Measurements from ENCODE around the gene SCUBE1. TPM values are rescaled to one million over a fixed set of nuclear protein-coding genes. Genes with fewer than 3 reads are reported as not detected.

Gene SCUBE1
- total RNA-seq, 2 donors from 2014 or later: 0.04 to 0.16 TPM

- no peak overlapping the region for H3K4me3 ChIP-seq
- DNase-seq (ENCODE audit: low spot score): no peak
- TF ChIP-seq CTCF (IDR thresholded peaks at IDR 0.05): no peak
- H3K27me3 ChIP-seq: no peaks in the 10 kb centered on the region
- no peaks in the 10 kb centered on the region for H3K36me3 ChIP-seq
- peaks cover 0 to 5% of the 10 kb centered on the region in 2 donors for H3K4me1 ChIP-seq
- no peaks in the 10 kb centered on the region for H3K9me3 ChIP-seq
- no peak overlapping the region for H3K27ac ChIP-seq
Measured at GRCh38 chr22:43191831-43192230, 151.3 kb downstream of the SCUBE1 start.

GRCh38 chr22:43188829-43189545, 154.2 kb downstream of the SCUBE1 start:
- H3K4me3 ChIP-seq: no peak overlapping the region
- H3K36me3 ChIP-seq: no peaks in the 10 kb centered on the region
- H3K27me3 ChIP-seq: no peaks in the 10 kb centered on the region
- H3K27ac ChIP-seq: no peak overlapping the region
- peaks cover 0 to 19% of the 10 kb centered on the region in 2 donors for H3K4me1 ChIP-seq
- DNase-seq (ENCODE audit: low spot score): no peak
- no peak for TF ChIP-seq CTCF (IDR thresholded peaks at IDR 0.05)
- H3K9me3 ChIP-seq: no peaks in the 10 kb centered on the region

GRCh38 chr22:43187171-43188099, 155.7 kb downstream of the SCUBE1 start:
- no peaks in the 10 kb centered on the region for H3K27me3 ChIP-seq
- H3K27ac ChIP-seq: peak overlapping the region; percentile 87 to 90
- peak overlapping the region; percentile 42 to 77 for H3K4me3 ChIP-seq
- H3K4me1 ChIP-seq: peaks cover 0 to 19% of the 10 kb centered on the region in 2 donors
- H3K9me3 ChIP-seq: no peaks in the 10 kb centered on the region
- no peaks in the 10 kb centered on the region for H3K36me3 ChIP-seq
- peak; percentile 95 for DNase-seq (ENCODE audit: low spot score)
- TF ChIP-seq CTCF (IDR thresholded peaks at IDR 0.05): peak; percentile 72 to 87

GRCh38 chr22:43186272-43187170, 156.7 kb downstream of the SCUBE1 start, which contains the start of gene TTLL12:
Gene TTLL12 (minus strand): TSS chr22:43187134. CDS start chr22:43187069, 65 bp downstream.
- Histone ChIP-seq H3K9me3 (no peaks in the 10 kb centered on the region), H3K27me3 (no peaks in the 10 kb centered on the region), H3K36me3 (no peaks in the 10 kb centered on the region), H3K4me3 (peak within 1 kb of the TSS; percentile 61 to 77), H3K4me1 (peaks cover 0 to 19% of the 10 kb centered on the region in 2 donors), H3K27ac (peak within 1 kb of the TSS; percentile 87 to 90)
- peak in 1 of 2 donors; percentile 34 for TF ChIP-seq CTCF (IDR thresholded peaks at IDR 0.05)
- no peak for DNase-seq (ENCODE audit: low spot score)

GRCh38 chr22:43185860-43186261, 157.3 kb downstream of the SCUBE1 start:
- Histone ChIP-seq H3K9me3 (no peaks in the 10 kb centered on the region), H3K36me3 (no peaks in the 10 kb centered on the region), H3K27ac (no peak overlapping the region), H3K4me1 (peaks cover 0 to 19% of the 10 kb centered on the region in 2 donors), H3K4me3 (peak overlapping the region; percentile 61 to 77), H3K27me3 (no peaks in the 10 kb centered on the region)
- no peak for DNase-seq (ENCODE audit: low spot score)
- no peak for TF ChIP-seq CTCF (IDR thresholded peaks at IDR 0.05)

Data from right atrium auricular region (tissue), 2 donors.